ENCODE measurements around the gene UNC5C. TPM values are rescaled to one million over a fixed set of nuclear protein-coding genes. Genes with fewer than 3 reads are reported as not detected.

Gene UNC5C
- total and polyA plus RNA-seq, 2 of the 8 experiments (the other 6 are each of a cell fraction or from before 2014, with no cell fraction given): 0.30 to 1.3 TPM

GRCh38 chr4:95446173-95446572 is 102.6 kb downstream of the UNC5C start (continued):
- TF ChIP-seq, protein P1, sequence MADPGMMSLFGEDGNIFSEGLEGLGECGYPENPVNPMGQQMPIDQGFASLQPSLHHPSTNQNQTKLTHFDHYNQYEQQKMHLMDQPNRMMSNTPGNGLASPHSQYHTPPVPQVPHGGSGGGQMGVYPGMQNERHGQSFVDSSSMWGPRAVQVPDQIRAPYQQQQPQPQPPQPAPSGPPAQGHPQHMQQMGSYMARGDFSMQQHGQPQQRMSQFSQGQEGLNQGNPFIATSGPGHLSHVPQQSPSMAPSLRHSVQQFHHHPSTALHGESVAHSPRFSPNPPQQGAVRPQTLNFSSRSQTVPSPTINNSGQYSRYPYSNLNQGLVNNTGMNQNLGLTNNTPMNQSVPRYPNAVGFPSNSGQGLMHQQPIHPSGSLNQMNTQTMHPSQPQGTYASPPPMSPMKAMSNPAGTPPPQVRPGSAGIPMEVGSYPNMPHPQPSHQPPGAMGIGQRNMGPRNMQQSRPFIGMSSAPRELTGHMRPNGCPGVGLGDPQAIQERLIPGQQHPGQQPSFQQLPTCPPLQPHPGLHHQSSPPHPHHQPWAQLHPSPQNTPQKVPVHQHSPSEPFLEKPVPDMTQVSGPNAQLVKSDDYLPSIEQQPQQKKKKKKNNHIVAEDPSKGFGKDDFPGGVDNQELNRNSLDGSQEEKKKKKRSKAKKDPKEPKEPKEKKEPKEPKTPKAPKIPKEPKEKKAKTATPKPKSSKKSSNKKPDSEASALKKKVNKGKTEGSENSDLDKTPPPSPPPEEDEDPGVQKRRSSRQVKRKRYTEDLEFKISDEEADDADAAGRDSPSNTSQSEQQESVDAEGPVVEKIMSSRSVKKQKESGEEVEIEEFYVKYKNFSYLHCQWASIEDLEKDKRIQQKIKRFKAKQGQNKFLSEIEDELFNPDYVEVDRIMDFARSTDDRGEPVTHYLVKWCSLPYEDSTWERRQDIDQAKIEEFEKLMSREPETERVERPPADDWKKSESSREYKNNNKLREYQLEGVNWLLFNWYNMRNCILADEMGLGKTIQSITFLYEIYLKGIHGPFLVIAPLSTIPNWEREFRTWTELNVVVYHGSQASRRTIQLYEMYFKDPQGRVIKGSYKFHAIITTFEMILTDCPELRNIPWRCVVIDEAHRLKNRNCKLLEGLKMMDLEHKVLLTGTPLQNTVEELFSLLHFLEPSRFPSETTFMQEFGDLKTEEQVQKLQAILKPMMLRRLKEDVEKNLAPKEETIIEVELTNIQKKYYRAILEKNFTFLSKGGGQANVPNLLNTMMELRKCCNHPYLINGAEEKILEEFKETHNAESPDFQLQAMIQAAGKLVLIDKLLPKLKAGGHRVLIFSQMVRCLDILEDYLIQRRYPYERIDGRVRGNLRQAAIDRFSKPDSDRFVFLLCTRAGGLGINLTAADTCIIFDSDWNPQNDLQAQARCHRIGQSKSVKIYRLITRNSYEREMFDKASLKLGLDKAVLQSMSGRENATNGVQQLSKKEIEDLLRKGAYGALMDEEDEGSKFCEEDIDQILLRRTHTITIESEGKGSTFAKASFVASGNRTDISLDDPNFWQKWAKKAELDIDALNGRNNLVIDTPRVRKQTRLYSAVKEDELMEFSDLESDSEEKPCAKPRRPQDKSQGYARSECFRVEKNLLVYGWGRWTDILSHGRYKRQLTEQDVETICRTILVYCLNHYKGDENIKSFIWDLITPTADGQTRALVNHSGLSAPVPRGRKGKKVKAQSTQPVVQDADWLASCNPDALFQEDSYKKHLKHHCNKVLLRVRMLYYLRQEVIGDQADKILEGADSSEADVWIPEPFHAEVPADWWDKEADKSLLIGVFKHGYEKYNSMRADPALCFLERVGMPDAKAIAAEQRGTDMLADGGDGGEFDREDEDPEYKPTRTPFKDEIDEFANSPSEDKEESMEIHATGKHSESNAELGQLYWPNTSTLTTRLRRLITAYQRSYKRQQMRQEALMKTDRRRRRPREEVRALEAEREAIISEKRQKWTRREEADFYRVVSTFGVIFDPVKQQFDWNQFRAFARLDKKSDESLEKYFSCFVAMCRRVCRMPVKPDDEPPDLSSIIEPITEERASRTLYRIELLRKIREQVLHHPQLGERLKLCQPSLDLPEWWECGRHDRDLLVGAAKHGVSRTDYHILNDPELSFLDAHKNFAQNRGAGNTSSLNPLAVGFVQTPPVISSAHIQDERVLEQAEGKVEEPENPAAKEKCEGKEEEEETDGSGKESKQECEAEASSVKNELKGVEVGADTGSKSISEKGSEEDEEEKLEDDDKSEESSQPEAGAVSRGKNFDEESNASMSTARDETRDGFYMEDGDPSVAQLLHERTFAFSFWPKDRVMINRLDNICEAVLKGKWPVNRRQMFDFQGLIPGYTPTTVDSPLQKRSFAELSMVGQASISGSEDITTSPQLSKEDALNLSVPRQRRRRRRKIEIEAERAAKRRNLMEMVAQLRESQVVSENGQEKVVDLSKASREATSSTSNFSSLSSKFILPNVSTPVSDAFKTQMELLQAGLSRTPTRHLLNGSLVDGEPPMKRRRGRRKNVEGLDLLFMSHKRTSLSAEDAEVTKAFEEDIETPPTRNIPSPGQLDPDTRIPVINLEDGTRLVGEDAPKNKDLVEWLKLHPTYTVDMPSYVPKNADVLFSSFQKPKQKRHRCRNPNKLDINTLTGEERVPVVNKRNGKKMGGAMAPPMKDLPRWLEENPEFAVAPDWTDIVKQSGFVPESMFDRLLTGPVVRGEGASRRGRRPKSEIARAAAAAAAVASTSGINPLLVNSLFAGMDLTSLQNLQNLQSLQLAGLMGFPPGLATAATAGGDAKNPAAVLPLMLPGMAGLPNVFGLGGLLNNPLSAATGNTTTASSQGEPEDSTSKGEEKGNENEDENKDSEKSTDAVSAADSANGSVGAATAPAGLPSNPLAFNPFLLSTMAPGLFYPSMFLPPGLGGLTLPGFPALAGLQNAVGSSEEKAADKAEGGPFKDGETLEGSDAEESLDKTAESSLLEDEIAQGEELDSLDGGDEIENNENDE (IDR thresholded peaks at IDR 0.05; ENCODE audit: insufficient replicate concordance, low read length): no peak
- TF ChIP-seq SP2 (IDR thresholded peaks at IDR 0.05; ENCODE audit: low read length): no peak
- no peak for TF ChIP-seq SUZ12 (IDR thresholded peaks at IDR 0.05; ENCODE audit: low read length)
- TF ChIP-seq HDAC6 (IDR thresholded peaks at IDR 0.05; ENCODE audit: low read depth, low read length): no peak
- TF ChIP-seq CBX5 (IDR thresholded peaks at IDR 0.05; ENCODE audit: low read depth, low read length): no peak
- TF ChIP-seq POLR2AphosphoS5 (IDR thresholded peaks at IDR 0.05; ENCODE audit: low read depth, low read length): no peak
- no peak for TF ChIP-seq MAFK (IDR thresholded peaks at IDR 0.05; ENCODE audit: low read depth, low read length)
- no peak for TF ChIP-seq NANOG (IDR thresholded peaks at IDR 0.05; ENCODE audit: insufficient read depth, low read depth, low read length, poor library complexity, severe bottlenecking)
- no peak for TF ChIP-seq JUND (IDR thresholded peaks at IDR 0.05; ENCODE audit: low read length)
